AG09319 (cell line): ENCODE results near the gene RNU1-4.
"Not testable (repeated sequence)": the region's sequence is repeated elsewhere in the genome, so short reads cannot be mapped to it uniquely, and the experiment has no call there.

Experiments used
- DNase-seq: peaks from one replicate; pipeline ENCODE4 v3.0.0-alpha.2; 2010; ENCODE audit warnings: low read depth; ENCODE audit errors: extremely low read depth

The RNU1-4 gene

GRCh38 chr1:16764820-16765655 is 24.7 kb downstream of the RNU1-4 start:
- not testable (repeated sequence) for DNase-seq

GRCh38 chr1:16765731-16766605 is 25.7 kb downstream of the RNU1-4 start:
- DNase-seq: not testable (repeated sequence)

GRCh38 chr1:16766689-16767256 is 26.5 kb downstream of the RNU1-4 start:
- DNase-seq: not testable (repeated sequence)

- DNase-seq: peak; percentile 67
These were observed 29.9 kb downstream of the RNU1-4 start for GRCh38 chr1:16770139-16770759.

GRCh38 chr1:16770896-16771446 is 30.7 kb downstream of the RNU1-4 start:
- not testable (repeated sequence) for DNase-seq

GRCh38 chr1:16772275-16773204 is 32.2 kb downstream of the RNU1-4 start:
- not testable (repeated sequence) for DNase-seq

- not testable (repeated sequence) for DNase-seq
These were observed 32.9 kb downstream of the RNU1-4 start for GRCh38 chr1:16773205-16773596.

GRCh38 chr1:16773723-16774122 is 33.4 kb downstream of the RNU1-4 start:
- DNase-seq: not testable (repeated sequence)

GRCh38 chr1:16774773-16775172 is 34.5 kb downstream of the RNU1-4 start:
- not testable (repeated sequence) for DNase-seq

GRCh38 chr1:16775290-16775689 is 35.0 kb downstream of the RNU1-4 start:
- DNase-seq: not testable (repeated sequence)

GRCh38 chr1:16776248-16776647 is 35.9 kb downstream of the RNU1-4 start:
- not testable (repeated sequence) for DNase-seq

GRCh38 chr1:16776835-16777234 is 36.5 kb downstream of the RNU1-4 start:
- DNase-seq: not testable (repeated sequence)

GRCh38 chr1:16777821-16778220 is 37.5 kb downstream of the RNU1-4 start:
- not testable (repeated sequence) for DNase-seq

GRCh38 chr1:16779525-16779924 is 39.2 kb downstream of the RNU1-4 start:
- not testable (repeated sequence) for DNase-seq

- not testable (repeated sequence) for DNase-seq
These were observed 40.7 kb downstream of the RNU1-4 start for GRCh38 chr1:16781033-16781432.

GRCh38 chr1:16781625-16782024 is 41.3 kb downstream of the RNU1-4 start:
- DNase-seq: not testable (repeated sequence)

- not testable (repeated sequence) for DNase-seq
These were observed 44.6 kb downstream of the RNU1-4 start for GRCh38 chr1:16784955-16785354.

GRCh38 chr1:16786362-16786761 is 46.0 kb downstream of the RNU1-4 start:
- DNase-seq: not testable (repeated sequence)

- not testable (repeated sequence) for DNase-seq
These were observed 46.9 kb downstream of the RNU1-4 start for GRCh38 chr1:16787175-16787574.
